SKM-1 (cell line): ENCODE data around the gene GRM7.

ENCODE experiments used
- DNase-seq: peaks from one replicate; lab custom pipeline; 2025; ENCODE audit not compliant: unreplicated experiment; lab: John Stamatoyannopoulos, UW

Gene GRM7

GRCh38 chr3:7392206-7392605 is 531.3 kb downstream of the GRM7 start:
- DNase-seq = no peak

- DNase-seq = no peak
Observed at GRCh38 chr3:7393944-7394605, 533.2 kb downstream of the GRM7 start.

- no peak for DNase-seq
Observed at GRCh38 chr3:7396534-7396933, 535.6 kb downstream of the GRM7 start.

- DNase-seq = no peak
Observed at GRCh38 chr3:7397097-7397496, 536.2 kb downstream of the GRM7 start.

- DNase-seq = no peak
Observed at GRCh38 chr3:7400360-7400759, 539.4 kb downstream of the GRM7 start.

GRCh38 chr3:7401418-7401817 is 540.5 kb downstream of the GRM7 start:
- no peak for DNase-seq

- DNase-seq = no peak
Observed at GRCh38 chr3:7407107-7407506, 546.2 kb downstream of the GRM7 start.

GRCh38 chr3:7410782-7411181 is 549.9 kb downstream of the GRM7 start:
- DNase-seq = no peak

GRCh38 chr3:7421065-7421464 is 560.1 kb downstream of the GRM7 start:
- no peak for DNase-seq

GRCh38 chr3:7423036-7423435 is 562.1 kb downstream of the GRM7 start:
- DNase-seq = no peak

- DNase-seq = no peak
Observed at GRCh38 chr3:7423995-7424394, 563.1 kb downstream of the GRM7 start.

- no peak for DNase-seq
Observed at GRCh38 chr3:7428206-7428718, 567.3 kb downstream of the GRM7 start.

GRCh38 chr3:7432610-7433009 is 571.7 kb downstream of the GRM7 start:
- no peak for DNase-seq

- DNase-seq = no peak
Observed at GRCh38 chr3:7433073-7433472, 572.2 kb downstream of the GRM7 start.

GRCh38 chr3:7436542-7436941 is 575.6 kb downstream of the GRM7 start:
- no peak for DNase-seq

- DNase-seq = no peak
Observed at GRCh38 chr3:7437231-7437630, 576.3 kb downstream of the GRM7 start.

- no peak for DNase-seq
Observed at GRCh38 chr3:7439101-7439680, 578.3 kb downstream of the GRM7 start.

GRCh38 chr3:7444886-7445285 is 584.0 kb downstream of the GRM7 start:
- DNase-seq = no peak

- DNase-seq = no peak
Observed at GRCh38 chr3:7445331-7445730, 584.4 kb downstream of the GRM7 start.

GRCh38 chr3:7447197-7447769 is 586.4 kb downstream of the GRM7 start:
- DNase-seq = no peak

- DNase-seq = no peak
Observed at GRCh38 chr3:7456386-7456785, 595.5 kb downstream of the GRM7 start.

- DNase-seq = no peak
Observed at GRCh38 chr3:7461202-7461825, 600.4 kb downstream of the GRM7 start.
